HG02884 (cell line): ENCODE measurements around the gene IFT22.
"Not testable (repeated sequence)": the region's sequence is repeated elsewhere in the genome, so short reads cannot be mapped to it uniquely, and the experiment has no call there.

Experiments used
- ATAC-seq: cut with Tn5 transposase; IDR thresholded peaks from one replicate; pipeline ENCODE4 v1.9.1; 2021; ENCODE audit warnings: mild to moderate bottlenecking, moderate library complexity; ENCODE audit not compliant: unreplicated experiment

IFT22 gene

DNA sequence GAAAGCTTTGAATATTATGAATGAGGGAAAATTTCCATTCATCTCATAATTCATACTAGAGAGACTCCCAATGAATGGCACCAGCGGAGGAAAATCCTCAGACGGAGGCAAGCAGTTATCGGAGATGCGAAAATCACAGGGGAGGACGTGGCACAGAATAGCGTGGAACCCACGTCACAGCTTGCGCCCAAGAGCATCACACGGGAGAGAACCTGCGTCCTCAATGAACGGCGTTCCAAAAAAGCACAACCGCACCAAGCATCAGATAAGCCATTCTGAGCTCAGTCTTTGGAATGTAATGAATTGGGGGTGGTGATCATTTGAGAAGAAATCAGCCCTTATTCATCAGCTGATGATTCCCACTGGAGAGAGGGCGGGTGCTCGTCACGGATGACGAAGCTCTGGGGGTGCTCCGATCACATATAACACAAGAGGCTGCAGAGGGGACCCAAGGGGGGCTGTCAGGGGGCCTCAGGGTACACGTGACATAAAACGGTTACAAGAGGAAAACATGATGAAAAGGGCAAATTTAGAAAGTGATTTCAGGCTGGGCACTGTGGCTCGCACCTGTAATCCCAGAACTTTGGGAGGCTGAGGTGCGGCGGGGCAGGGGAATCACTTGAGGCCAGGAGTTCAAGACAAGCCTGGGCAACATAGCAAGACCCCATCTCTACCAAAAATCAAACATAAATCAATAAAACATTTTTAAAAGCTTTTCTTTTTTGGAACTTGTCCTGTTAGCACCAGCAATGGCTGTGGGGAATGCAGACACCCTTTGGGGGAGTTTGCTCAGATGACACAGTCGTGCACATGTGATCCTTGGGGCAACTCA lies 42.9 kb downstream of the IFT22 start:
- ATAC-seq = no peak

DNA sequence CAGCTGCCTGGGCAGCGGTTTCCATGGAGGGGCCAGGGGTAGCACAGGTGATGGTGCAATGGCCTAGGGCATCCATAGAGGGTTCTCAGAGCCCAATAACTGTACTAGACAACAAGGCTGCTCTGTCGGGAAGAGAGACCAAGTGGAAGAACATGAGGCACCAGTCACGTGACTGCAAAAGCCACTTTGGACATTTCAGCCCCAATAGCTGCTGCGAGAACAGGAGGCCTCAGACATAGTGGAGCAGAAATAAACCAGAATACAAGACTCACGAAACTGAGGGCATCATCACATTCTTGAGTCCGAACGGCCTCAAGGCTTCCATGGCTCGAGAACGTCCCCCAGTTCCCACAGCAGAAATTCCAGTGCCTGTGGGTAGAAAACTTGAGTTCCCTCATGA lies 44.5 kb downstream of the IFT22 start:
- ATAC-seq = no peak

DNA sequence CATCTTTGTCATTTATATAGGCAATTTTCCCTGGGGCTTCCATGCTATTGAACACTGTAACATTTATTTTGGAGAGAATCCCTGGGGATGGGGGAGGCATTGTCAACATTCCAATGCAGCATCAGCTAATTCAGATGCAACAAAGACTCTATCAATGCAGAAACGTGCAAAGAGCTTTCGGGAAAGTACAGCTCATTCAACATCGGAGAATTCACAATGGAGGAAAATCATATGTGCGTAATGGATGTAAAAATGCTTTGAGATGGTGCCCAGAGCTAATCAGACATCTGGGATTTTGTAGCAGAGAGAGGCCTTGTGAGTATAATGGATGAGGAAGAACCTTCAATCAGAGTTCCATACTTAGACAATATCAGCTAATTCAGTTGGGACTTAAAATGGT lies 48.4 kb downstream of the IFT22 start:
- ATAC-seq = no peak

DNA sequence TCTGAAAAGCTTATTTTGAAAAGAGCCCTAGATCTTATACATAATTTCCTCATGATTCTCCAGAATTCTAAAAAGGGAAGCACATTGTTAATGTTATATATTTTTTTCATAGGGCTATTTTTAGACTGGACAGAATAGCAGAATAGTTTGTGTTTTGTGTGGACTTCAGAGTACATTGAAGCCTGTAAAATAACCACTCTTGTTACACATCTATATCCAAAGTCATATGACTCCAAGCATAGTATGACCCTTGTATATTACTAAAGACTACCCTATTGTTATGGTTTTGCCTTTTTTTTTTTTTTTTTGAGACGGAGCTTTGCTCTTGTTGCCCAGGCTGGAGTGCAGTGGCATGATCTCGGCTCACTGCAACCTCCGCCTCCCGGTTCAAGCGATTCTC lies 50.6 kb downstream of the IFT22 start:
- ATAC-seq = no peak

DNA sequence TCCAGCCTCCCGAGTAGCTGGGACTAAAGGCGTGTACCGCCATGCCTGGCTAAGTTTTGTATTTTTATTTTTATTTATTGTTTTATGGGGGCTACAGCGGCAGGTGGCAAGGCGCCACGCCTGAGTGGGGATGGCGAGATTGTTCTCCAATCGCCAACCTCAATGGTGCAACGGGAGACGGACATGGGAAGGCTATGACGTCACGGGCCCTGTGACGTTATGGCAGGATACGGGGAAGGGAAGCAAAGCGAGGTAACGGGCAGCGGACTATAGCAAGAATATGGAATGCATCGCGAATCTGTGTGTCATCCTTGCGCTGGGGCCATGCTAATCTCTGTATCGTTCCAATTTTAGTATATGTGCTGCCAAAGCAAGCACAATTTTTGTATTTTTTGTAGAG lies 51.9 kb downstream of the IFT22 start:
- ATAC-seq = no peak

DNA sequence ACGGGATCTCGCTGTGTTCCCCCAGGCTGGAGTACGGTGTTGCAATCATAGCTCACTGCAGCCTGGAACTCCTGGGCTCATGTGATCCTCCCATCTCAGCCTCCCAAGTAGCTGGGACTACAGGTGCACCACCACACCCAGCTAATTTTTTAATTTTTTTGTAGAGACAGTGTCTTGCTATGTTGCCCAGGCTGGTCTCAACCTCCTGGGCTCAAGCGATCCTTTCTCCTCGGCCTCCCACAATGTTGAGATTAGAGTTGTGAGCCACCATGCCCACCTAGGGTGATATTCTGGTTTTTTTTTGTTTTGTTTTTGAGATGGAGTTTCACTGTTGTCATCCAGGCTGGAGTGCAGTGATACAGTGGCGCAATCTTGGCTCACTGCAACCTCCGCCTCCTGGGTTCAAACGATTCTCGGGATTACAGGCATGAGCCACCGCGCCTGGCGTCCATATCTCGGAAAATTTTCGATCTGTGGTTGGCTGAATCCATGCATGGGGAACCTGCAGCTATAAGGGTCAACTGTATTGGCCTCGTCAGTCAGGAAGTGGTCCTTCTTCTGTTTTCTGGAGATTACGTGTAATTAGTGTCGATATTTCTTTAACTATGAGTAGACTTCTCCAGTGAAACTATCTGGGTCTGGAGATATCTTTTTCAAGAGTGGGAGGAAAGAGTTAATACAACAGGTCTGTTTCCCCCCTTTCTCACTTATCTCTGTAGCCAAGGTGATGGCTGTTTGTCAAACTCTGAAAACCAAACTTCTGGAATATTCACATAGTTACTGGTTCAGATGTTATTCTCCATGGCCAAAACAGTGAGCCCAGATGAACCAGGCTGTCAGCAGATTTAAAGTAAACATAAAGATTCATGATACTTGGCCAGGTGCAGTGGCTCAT lies 55.7 kb downstream of the IFT22 start:
- no peak for ATAC-seq

DNA sequence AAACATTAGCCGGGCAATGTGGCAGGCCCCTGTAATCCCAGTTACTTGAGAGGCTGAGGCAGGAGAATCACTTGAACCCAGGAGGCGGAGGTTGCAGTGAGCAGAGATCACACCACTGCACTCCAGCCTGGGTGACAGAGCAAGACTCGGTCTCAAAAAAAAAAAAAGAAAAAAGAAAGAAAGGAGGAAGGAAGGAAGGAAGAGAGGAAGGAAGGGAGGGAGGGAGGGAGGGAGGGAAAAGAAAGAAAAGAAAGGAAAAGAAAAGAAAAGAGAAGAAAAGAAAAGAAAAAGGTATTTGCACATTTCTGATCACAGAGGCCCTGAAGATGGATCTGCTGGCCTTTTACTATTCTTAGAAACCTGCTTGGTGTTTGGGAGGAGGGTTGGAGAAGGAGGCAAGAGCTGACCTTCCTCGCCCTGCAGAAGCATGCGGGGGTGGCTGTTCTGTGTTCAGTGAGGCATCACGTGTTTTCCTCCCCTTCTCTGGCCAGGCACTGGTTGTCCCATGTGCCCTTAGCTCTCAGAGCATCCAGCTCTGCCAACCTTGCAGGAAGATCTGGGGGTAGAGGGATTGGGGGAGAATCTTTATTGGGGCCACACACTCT lies 57.4 kb downstream of the IFT22 start:
- ATAC-seq = not testable (repeated sequence)
